Panc1 (cell line): ENCODE data around the gene ADAM22. TPM values are rescaled to one million over a fixed set of nuclear protein-coding genes. Genes with fewer than 3 reads are reported as not detected.
A peak's percentile ranks its signal among the peaks of the same experiment; 100 is the strongest.

Source experiments
- ATAC-seq: fragments of 200-7000 bp; cut with Tn5 transposase; 2 replicates; pipeline ENCODE4 v1.9.1; 2020; ENCODE audit warnings: mild to moderate bottlenecking, moderate library complexity
- Bru-seq: library from RNA; stranded (reverse); fragments of 400-500 nt; gene quantifications from one replicate; lab custom pipeline; 2021; lab: Mats Ljungman, UMichigan
- BruChase-seq, 2 experiments: library from RNA; stranded (reverse); fragments of 400-500 nt; gene quantifications; one replicate each; lab custom pipeline; 2021; lab: Mats Ljungman, UMichigan
- BruUV-seq: library from RNA; stranded (reverse); fragments of 400-500 nt; replicated peaks from 2 replicates; lab custom pipeline; 2021; lab: Mats Ljungman, UMichigan
- CTCF ChIA-PET: fragments of 300-600 bp; sonication (Branson Sonifier 250); formaldehyde crosslinking; loops from one replicate; lab custom pipeline; 2022; ENCODE audit warnings: antibody characterized with exemption; lab: Charles Lee
- POLR2A ChIA-PET: fragments of 300-600 bp; sonication (Branson Sonifier 250); formaldehyde crosslinking; loops from one replicate; lab custom pipeline; 2022; ENCODE audit warnings: antibody characterized with exemption; lab: Charles Lee
- DNase-seq: peaks from one replicate; pipeline ENCODE4 v3.0.0-alpha.2; 2010; ENCODE audit warnings: low read depth, low spot score
- H3K27ac ChIP-seq: 2 replicates; pipeline ENCODE4 v1.5.1; 2011; ENCODE audit warnings: mild to moderate bottlenecking, low read length, inconsistent platforms
- H3K27me3 ChIP-seq: fragments of 200-500 bp; sonication (Bioruptor generic); 2 replicates; pipeline ENCODE4 v1.6.0; 2014; ENCODE audit warnings: low read length, inconsistent platforms; ENCODE audit not compliant: control insufficient read depth, insufficient read depth
- H3K36me3 ChIP-seq: fragments of 200-500 bp; sonication (Bioruptor generic); 2 replicates; pipeline ENCODE4 v1.5.1; 2014; ENCODE audit warnings: inconsistent platforms, mild to moderate bottlenecking, low read length, moderate library complexity; ENCODE audit not compliant: control insufficient read depth, insufficient read depth
- H3K4me1 ChIP-seq: 2 replicates; pipeline ENCODE4 v1.5.1; 2011; ENCODE audit warnings: inconsistent platforms, mild to moderate bottlenecking, low read length, moderate library complexity; ENCODE audit not compliant: control insufficient read depth, insufficient read depth
- H3K4me3 ChIP-seq, 2 experiments: 2 replicates each; pipeline ENCODE4 v1.5.1; 2011 to 2012; ENCODE audit warnings: low read depth in 2 of 2, low read length in 2 of 2, mild to moderate bottlenecking in 2 of 2, inconsistent platforms in 1 of 2, moderate library complexity in 1 of 2
- H3K9me3 ChIP-seq: fragments of 200-500 bp; sonication (Bioruptor generic); 2 replicates; pipeline ENCODE4 v1.5.1; 2014; ENCODE audit warnings: low read depth, mild to moderate bottlenecking, inconsistent platforms, low read length, moderate library complexity; ENCODE audit not compliant: control insufficient read depth, insufficient read depth
- CTCF ChIP-seq: fragments of 450-650 bp; IDR thresholded peaks from 2 replicates; pipeline ENCODE4 v1.5.1; 2017; ENCODE audit warnings: mild to moderate bottlenecking
- POLR2AphosphoS5 ChIP-seq: IDR thresholded peaks from 2 replicates; pipeline ENCODE4 v1.6.1; 2012; ENCODE audit warnings: mild to moderate bottlenecking, low read depth, low read length, moderate library complexity
- SIN3A ChIP-seq: IDR thresholded peaks from 2 replicates; pipeline ENCODE4 v1.6.1; 2012; ENCODE audit warnings: low read depth, mild to moderate bottlenecking, low read length, moderate library complexity, borderline replicate concordance; ENCODE audit not compliant: insufficient read depth
- TCF7L2 ChIP-seq: IDR thresholded peaks from 2 replicates; pipeline ENCODE4 v1.6.1; 2011; ENCODE audit warnings: mild to moderate bottlenecking, low read depth, low read length, inconsistent platforms
- in situ Hi-C: cut with HindIII; loops from 2 replicates; pipeline ENCODE4 v1.10.0; 2016; ENCODE audit warnings: low sequenced_read_pairs, low pct_unique_long_range_greater_than_20kb
- intact Hi-C: fragments of 100-400 bp; cut with micrococcal nuclease; formaldehyde crosslinking; loops from one replicate; pipeline ENCODE4 v1.10.0; 2022; ENCODE audit not compliant: unreplicated experiment
- long read RNA-seq: library from polyadenylated mRNA; unstranded; transcript quantifications from one replicate; pipeline ENCODE4 v2.0.0, GENCODE V29; 2021; ENCODE audit not compliant: unreplicated experiment
- polyA plus RNA-seq: library from polyadenylated mRNA; unstranded; fragments of >200 nt; gene quantifications from one replicate; pipeline ENCODE4 v1.2.1, GENCODE V29; 2012; ENCODE audit warnings: missing spikeins; ENCODE audit not compliant: insufficient read length
- total RNA-seq: library from RNA; stranded (reverse); gene quantifications from one replicate; pipeline ENCODE4 v1.2.1, GENCODE V29; 2021; ENCODE audit not compliant: unreplicated experiment
- TF ChIP-seq, protein P1 (sequence below), 2 experiments: IDR thresholded peaks; 2 replicates each; pipeline ENCODE4 v1.6.1; 2011 to 2012; ENCODE audit warnings: low read depth in 2 of 2, control low read depth in 1 of 2, low read length in 1 of 2, mild to moderate bottlenecking in 1 of 2, moderate library complexity in 1 of 2; ENCODE audit not compliant: insufficient read depth in 1 of 2

ADAM22 gene
- total RNA-seq (4.2 TPM), Bru-seq, nascent RNA (percentile 45 among the genes with signal in this experiment), BruChase-seq, experiment 1, labeled RNA remaining after a 2-hour chase (percentile 42 among the genes with signal in this experiment), BruChase-seq, experiment 2, labeled RNA remaining after a 6-hour chase (percentile 38 among the genes with signal in this experiment)
- 4.5 TPM for polyA plus RNA-seq
- long read RNA-seq: 0 reads

- H3K36me3 ChIP-seq: no peaks in the 10 kb centered on the region
- H3K9me3 ChIP-seq: no peaks in the 10 kb centered on the region
- DNase-seq (peak; percentile 30), ATAC-seq (peak; percentile 97)
- H3K4me1 ChIP-seq: no peaks in the 10 kb centered on the region
- in situ Hi-C loops: no loop called here
- CTCF ChIA-PET: interaction anchor here (0.6 kb wide), 1 partner anchor 146 kb away, joined by 3 read pairs; no protein-coding TSS in a partner anchor
- peaks cover 4% of the 10 kb centered on the region; the same call in 1 of the 2 replicates for H3K27me3 ChIP-seq
- H3K4me3 ChIP-seq: peak within 1 kb of the TSS; percentile 65 to 71
- BruUV-seq: no TSS peak
- peak within 1 kb of the TSS; percentile 29; the same call in 1 of the 2 replicates for H3K27ac ChIP-seq
- intact Hi-C loops: no loop called here
- TF ChIP-seq TCF7L2 (0 out of 2 replicates have a peak, but pooled peaks have one; percentile 9), POLR2AphosphoS5 (no peak)
- POLR2A ChIA-PET: no interaction called here
Measured at GRCh38 chr7:87933953-87934698, at the start of gene ADAM22. Gene ADAM22 (plus strand): TSS chr7:87934251. CDS start chr7:87934466, 215 bp downstream.

DNA sequence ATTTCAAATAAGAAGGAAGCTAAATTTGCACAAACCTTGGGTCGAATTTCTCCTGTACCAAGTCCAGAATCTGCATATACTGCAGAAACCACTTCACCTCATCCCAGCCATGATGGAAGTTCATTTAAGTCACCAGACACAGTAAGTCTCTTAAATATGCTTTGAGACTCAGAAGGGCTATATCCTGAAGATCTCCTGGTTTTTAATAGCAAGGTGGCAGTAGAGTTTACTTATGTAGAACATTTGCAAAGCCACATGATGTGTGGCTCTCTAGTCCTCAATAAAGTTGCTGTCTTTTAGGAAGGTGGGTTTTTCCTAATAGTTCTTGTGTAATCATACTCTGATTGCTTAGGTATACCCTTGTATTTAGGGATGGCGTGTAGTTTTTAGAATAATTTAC is 49.0 kb upstream of the ADAM22 start:
- no peak overlapping the region for H3K27ac ChIP-seq
- H3K9me3 ChIP-seq: no peaks in the 10 kb centered on the region
- intact Hi-C loops (no loop called here), in situ Hi-C loops (no loop called here)
- ChIA-PET POLR2A (no interaction called here), CTCF (no interaction called here)
- H3K4me3 ChIP-seq: no peak overlapping the region
- no TSS peak for BruUV-seq
- TF ChIP-seq, protein P1, sequence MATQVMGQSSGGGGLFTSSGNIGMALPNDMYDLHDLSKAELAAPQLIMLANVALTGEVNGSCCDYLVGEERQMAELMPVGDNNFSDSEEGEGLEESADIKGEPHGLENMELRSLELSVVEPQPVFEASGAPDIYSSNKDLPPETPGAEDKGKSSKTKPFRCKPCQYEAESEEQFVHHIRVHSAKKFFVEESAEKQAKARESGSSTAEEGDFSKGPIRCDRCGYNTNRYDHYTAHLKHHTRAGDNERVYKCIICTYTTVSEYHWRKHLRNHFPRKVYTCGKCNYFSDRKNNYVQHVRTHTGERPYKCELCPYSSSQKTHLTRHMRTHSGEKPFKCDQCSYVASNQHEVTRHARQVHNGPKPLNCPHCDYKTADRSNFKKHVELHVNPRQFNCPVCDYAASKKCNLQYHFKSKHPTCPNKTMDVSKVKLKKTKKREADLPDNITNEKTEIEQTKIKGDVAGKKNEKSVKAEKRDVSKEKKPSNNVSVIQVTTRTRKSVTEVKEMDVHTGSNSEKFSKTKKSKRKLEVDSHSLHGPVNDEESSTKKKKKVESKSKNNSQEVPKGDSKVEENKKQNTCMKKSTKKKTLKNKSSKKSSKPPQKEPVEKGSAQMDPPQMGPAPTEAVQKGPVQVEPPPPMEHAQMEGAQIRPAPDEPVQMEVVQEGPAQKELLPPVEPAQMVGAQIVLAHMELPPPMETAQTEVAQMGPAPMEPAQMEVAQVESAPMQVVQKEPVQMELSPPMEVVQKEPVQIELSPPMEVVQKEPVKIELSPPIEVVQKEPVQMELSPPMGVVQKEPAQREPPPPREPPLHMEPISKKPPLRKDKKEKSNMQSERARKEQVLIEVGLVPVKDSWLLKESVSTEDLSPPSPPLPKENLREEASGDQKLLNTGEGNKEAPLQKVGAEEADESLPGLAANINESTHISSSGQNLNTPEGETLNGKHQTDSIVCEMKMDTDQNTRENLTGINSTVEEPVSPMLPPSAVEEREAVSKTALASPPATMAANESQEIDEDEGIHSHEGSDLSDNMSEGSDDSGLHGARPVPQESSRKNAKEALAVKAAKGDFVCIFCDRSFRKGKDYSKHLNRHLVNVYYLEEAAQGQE (IDR thresholded peaks at IDR 0.05; ENCODE audit: insufficient read depth in 1 of 2, low read depth in 2 of 2, low read length in 1 of 2): no peak
- TF ChIP-seq CTCF (peak; percentile 8; the same call in 1 of the 2 replicates), POLR2AphosphoS5 (no peak), TCF7L2 (no peak), SIN3A (no peak)
- H3K36me3 ChIP-seq: peaks cover 40% of the 10 kb centered on the region
- H3K27me3 ChIP-seq: no peaks in the 10 kb centered on the region
- ATAC-seq (no peak), DNase-seq (no peak)
- no peaks in the 10 kb centered on the region for H3K4me1 ChIP-seq
